Omental fat pad (tissue), 4 donors: Measurements from ENCODE around the gene CHST11. TPM values are rescaled to one million over a fixed set of nuclear protein-coding genes. Genes with fewer than 3 reads are reported as not detected.
"Not testable (repeated sequence)": the region's sequence is repeated elsewhere in the genome, so short reads cannot be mapped to it uniquely, and the experiment has no call there.

Source experiments
- ATAC-seq: fragments of 150-250 bp; one replicate; pipeline ENCODE4 v1.9.1; 2016; ENCODE audit warnings: mild to moderate bottlenecking, moderate library complexity; ENCODE audit not compliant: low FRiP score
- DNase-seq: peaks from one replicate; pipeline ENCODE4 v3.0.0-alpha.2; 2019; ENCODE audit warnings: low spot score
- total RNA-seq, 4 donors: library from RNA; depleted of rRNA; stranded (reverse); fragments of >200 nt; gene quantifications; one replicate each; pipeline ENCODE4 v1.1.0, GENCODE V29; 2016
- TF ChIP-seq, protein P1 (sequence below), 3 donors: fragments of 450-650 bp; IDR thresholded peaks; one replicate each; pipeline ENCODE4 v1.5.1; 2016 to 2017; ENCODE audit warnings: antibody characterized with exemption in 3 of 3, mild to moderate bottlenecking in 3 of 3, moderate library complexity in 2 of 3

Gene CHST11
- total RNA-seq, 4 donors from 2014 or later = 12.2 to 58.6 (median 30.1) TPM

DNA sequence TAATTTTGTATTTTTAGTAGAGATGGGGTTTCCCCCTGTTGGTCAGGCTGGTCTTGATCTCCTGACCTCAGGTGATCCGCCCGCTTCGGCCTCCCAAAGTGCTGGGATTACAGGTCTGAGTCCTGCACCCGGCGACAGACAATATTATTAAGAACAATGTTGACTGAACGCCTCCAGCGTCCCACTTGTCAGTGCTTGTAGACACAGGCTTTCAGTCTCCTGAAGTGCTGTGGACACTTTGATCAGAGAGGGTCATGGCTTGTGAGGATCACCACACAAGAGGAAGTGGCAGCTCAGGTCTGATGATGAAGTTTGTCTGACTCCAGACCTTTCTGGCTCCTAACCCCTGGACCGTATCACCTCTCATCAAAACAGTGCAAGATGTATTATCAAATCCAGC is 114.6 kb downstream of the CHST11 start:
- TF ChIP-seq, protein P1, sequence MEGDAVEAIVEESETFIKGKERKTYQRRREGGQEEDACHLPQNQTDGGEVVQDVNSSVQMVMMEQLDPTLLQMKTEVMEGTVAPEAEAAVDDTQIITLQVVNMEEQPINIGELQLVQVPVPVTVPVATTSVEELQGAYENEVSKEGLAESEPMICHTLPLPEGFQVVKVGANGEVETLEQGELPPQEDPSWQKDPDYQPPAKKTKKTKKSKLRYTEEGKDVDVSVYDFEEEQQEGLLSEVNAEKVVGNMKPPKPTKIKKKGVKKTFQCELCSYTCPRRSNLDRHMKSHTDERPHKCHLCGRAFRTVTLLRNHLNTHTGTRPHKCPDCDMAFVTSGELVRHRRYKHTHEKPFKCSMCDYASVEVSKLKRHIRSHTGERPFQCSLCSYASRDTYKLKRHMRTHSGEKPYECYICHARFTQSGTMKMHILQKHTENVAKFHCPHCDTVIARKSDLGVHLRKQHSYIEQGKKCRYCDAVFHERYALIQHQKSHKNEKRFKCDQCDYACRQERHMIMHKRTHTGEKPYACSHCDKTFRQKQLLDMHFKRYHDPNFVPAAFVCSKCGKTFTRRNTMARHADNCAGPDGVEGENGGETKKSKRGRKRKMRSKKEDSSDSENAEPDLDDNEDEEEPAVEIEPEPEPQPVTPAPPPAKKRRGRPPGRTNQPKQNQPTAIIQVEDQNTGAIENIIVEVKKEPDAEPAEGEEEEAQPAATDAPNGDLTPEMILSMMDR (IDR thresholded peaks at IDR 0.05) = no peak
- no peak for ATAC-seq
- DNase-seq = no peak

DNA sequence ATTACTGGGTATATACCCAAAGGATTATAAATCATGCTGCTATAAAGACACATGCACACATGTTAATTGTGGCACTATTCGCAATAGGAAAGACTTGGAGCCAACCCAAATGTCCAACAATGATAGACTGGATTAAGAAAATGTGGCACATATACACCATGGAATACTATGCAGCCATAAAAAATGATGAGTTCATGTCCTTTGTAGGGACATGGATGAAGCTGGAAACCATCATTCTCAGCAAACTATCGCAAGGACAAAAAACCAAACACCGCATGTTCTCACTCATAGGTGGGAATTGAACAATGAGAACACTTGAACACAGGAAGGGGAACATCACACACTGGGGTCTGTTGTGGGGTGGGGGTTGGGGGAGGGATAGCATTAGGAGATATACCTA is 117.6 kb downstream of the CHST11 start:
- not testable (repeated sequence) for DNase-seq, ATAC-seq

DNA sequence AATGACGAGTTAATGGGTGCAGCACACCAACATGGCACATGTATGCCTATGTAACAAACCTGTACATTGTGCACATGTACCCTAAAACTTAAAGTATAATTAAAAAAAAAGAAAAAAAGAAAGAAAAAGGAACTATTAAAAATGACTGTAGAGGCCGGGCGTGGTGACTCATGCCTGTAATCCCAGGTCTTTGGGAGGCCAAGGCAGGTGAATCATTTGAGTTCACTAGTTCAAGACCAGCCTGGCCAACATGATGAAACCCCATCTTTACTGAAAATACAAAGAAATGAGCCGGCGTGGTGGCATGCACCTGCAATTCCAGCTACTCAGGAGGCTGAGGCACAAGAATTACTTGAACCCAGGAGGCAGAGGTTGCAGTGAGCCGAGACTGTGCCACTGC is 118.0 kb downstream of the CHST11 start:
- DNase-seq, ATAC-seq: not testable (repeated sequence)

DNA sequence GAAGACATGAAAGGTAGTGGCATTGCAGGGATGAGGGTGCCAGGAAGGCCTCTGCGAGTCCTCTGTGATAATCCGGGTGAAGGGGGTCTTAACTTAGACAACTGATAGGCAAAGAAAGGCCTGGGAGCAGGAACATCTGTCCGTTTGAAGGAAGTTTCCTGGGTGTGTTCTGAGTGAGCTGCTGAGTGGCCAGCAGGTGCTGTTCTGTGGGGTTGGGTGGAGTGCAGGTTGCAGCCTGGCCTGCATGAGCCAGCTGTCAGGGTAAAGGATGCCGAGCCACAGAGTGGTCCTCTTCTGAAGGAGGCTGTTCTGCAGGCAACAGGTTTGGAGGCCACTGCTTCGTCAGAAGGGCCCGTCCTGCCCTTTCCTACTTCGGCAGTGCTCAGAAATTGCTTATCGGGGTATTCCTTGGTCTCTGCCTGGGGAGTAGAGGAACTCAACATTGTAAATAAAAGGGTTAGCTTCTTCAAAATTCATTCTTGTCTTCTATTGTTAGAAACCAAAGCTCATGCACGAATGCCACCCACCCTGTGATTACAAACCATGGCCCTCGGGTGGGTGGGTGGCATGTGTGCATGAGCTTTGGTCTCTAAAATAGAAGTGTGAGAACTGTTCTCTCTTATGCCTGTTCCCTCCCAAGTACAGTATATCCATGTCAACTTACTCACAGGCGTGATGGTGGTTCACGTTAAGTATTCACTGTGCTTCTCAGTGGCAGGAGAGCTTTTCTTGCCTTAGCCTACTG is 118.9 kb downstream of the CHST11 start:
- ATAC-seq (no peak), DNase-seq (no peak)
- TF ChIP-seq, protein P1 (IDR thresholded peaks at IDR 0.05) = no peak

DNA sequence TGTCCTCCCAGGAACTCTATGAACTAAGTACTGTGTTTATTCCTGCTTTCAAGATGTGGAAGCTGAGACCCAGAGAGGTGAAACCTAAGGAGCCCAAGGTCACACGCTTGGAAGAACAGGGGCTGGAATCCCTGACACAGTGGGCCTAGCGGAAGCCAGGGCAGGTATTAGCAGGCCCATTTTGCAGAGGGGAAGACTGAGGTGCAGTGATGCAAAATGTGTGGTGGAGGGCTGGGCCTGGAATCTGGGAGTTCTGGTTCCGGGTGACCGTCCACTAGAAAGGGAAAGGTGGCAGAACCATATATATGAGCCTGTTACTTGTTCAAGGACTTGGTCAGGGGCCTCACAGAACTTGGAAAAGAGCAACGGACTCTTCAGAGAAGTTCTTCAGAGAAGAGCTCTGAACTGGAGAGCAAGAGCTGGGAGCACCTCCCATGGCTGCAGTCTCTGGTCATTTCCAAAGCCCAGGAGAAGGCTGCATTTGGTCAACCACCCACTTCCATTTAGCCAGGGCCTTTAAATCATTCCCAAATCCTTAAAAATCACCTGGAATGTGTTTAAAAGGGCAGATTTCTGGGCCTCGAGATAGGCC is 119.5 kb downstream of the CHST11 start:
- ATAC-seq (no peak), DNase-seq (no peak)
- TF ChIP-seq, protein P1 (IDR thresholded peaks at IDR 0.05) = no peak

DNA sequence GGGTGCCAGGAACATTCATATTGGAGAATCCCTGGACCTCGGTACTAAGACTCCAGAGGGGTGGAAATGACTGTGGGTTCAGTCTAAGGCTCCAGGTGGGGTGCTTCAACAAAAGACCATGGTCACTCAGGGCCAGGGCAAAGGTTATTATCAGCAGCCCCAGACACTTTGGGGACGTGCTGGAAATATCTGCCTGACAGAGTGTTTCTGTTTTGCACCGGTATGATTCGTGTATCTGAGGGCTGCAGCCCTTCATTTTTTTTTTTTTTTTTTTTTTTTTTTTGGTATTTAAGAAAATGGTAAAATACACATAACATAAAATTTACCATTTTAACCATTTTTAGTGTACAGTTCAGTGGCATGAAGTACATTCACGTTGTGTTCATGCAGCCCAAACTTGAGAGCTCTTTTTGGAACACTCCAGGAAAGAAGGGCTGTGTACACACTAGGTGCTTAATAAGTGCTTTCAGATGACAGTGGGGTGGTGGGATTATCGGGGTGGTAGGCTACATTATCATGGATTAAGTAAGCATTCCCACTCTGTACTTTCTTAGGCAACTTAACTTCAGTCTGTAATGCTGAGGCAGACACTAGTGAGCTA is 120.3 kb downstream of the CHST11 start:
- DNase-seq = no peak
- no peak for ATAC-seq
- TF ChIP-seq, protein P1 (IDR thresholded peaks at IDR 0.05) = no peak

DNA sequence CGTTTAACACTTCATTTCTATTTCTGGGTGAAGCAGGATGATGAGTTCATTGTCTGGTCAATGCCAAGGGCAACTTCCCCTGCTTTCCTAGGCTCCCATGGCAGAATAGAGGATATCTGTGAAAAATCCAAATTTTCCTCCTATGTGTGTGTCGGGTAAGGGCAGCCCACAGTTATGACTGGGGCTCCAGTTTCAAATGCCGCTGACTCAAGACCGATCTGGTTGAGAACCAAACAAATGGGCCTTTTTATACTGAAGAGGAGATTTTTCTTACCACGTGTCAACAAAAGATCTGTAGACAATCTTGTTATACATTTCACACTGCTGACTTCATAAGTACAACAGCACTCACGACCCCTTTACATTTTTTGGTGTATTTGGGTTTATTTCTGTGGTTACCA is 120.8 kb downstream of the CHST11 start:
- ATAC-seq = no peak
- TF ChIP-seq, protein P1 (IDR thresholded peaks at IDR 0.05) = no peak

DNA sequence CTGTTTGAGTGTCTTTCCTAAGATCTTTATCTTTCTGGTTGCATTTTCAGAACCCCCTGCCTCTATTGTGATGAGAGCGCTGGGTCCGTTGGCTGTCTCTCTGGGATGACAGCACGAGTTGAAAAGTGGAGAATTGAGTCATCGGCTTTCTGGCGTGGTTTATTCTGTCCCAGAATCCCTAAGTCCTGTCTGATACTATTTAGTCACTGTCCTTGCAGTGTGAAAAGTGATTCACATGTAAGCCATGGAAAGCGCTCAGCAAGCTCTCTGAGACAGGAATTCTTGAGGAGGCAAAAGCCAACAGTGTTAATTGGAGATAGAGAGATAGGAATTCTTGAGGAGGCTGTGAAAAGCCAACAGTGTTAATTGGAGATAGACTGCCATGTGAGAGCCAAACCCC is 121.7 kb downstream of the CHST11 start:
- DNase-seq (no peak), ATAC-seq (no peak)
- TF ChIP-seq, protein P1 (IDR thresholded peaks at IDR 0.05) = no peak

More for the DNA sequence above, 120.8 kb downstream of the CHST11 start:
- no peak for DNase-seq
